ENCODE results near the gene FAM47B. TPM values are rescaled to one million over a fixed set of nuclear protein-coding genes. Genes with fewer than 3 reads are reported as not detected.

FAM47B gene
- total RNA-seq, 1 donor = not detected

DNA sequence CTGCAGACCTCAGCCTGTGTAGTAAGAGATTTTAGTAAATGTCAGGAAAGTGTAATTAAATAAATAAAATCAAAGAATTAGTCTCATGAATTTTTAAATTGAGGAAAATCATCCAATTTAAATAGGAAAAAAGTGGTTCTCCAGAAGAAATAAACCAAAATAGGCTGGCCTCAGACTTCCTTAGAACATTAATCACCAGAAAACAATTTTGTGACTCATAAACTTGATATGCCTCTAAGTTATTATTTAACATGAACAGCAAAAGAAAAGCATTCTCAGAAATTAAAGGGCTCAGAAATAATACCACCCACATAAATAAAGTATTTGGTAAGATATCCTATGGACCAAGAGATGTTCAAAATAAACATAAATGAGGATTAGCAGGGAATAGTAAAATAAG, 14.3 kb downstream of the FAM47B start:
- no peaks in the 10 kb centered on the region for H3K27me3 ChIP-seq (ENCODE audit: insufficient read depth, low read length)
- H3K4me1 ChIP-seq (ENCODE audit: insufficient read depth, low read length) = peaks cover 2% of the 10 kb centered on the region
- no peak overlapping the region for H3K4me3 ChIP-seq (ENCODE audit: insufficient read depth, low read length)
- H3K79me2 ChIP-seq (ENCODE audit: insufficient read depth, low read length) = no peaks in the 10 kb centered on the region
- H4K20me1 ChIP-seq (ENCODE audit: insufficient read depth, low read length) = no peaks in the 10 kb centered on the region
- H3K36me3 ChIP-seq (ENCODE audit: insufficient read depth, low read length) = no peaks in the 10 kb centered on the region
- H2AFZ ChIP-seq (ENCODE audit: low read length) = no peak overlapping the region
- no peak for DNase-seq (ENCODE audit: insufficient read length, low spot score, missing footprints)
- TF ChIP-seq, protein P1, sequence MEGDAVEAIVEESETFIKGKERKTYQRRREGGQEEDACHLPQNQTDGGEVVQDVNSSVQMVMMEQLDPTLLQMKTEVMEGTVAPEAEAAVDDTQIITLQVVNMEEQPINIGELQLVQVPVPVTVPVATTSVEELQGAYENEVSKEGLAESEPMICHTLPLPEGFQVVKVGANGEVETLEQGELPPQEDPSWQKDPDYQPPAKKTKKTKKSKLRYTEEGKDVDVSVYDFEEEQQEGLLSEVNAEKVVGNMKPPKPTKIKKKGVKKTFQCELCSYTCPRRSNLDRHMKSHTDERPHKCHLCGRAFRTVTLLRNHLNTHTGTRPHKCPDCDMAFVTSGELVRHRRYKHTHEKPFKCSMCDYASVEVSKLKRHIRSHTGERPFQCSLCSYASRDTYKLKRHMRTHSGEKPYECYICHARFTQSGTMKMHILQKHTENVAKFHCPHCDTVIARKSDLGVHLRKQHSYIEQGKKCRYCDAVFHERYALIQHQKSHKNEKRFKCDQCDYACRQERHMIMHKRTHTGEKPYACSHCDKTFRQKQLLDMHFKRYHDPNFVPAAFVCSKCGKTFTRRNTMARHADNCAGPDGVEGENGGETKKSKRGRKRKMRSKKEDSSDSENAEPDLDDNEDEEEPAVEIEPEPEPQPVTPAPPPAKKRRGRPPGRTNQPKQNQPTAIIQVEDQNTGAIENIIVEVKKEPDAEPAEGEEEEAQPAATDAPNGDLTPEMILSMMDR (IDR thresholded peaks at IDR 0.05; ENCODE audit: extremely low read depth, low read depth, low read length) = no peak
- H3K27ac ChIP-seq (ENCODE audit: low read depth, low read length) = no peak overlapping the region
- no peak overlapping the region for H3K4me2 ChIP-seq (ENCODE audit: insufficient read depth, low read length)
- no peaks in the 10 kb centered on the region for H3K9me3 ChIP-seq (ENCODE audit: low read depth, low read length)

DNA sequence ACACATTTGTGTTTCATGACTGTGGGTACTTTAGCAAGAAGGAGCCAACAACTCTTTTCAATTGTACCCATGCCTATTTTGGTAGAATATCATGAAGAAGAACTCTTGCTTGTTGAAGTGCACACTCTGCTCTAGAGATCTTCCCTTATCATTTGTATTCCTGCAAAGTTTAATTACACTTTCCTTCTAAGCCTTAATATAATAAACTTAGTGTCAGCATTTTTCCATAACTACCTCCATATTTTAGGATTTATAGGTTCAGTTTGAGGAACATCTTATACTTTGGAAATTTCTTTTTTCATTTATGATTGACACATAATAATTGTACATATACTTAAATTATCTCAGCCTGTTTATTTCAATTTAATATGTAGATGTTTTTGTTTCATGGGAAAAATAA, 19.1 kb downstream of the FAM47B start:
- TF ChIP-seq, protein P1 (IDR thresholded peaks at IDR 0.05; ENCODE audit: extremely low read depth, low read depth, low read length) = no peak
- no peaks in the 10 kb centered on the region for H3K79me2 ChIP-seq (ENCODE audit: insufficient read depth, low read length)
- no peak overlapping the region for H3K4me3 ChIP-seq (ENCODE audit: insufficient read depth, low read length)
- no peaks in the 10 kb centered on the region for H3K36me3 ChIP-seq (ENCODE audit: insufficient read depth, low read length)
- H3K9me3 ChIP-seq (ENCODE audit: low read depth, low read length) = no peaks in the 10 kb centered on the region
- no peaks in the 10 kb centered on the region for H3K27me3 ChIP-seq (ENCODE audit: insufficient read depth, low read length)
- H4K20me1 ChIP-seq (ENCODE audit: insufficient read depth, low read length) = no peaks in the 10 kb centered on the region
- DNase-seq (ENCODE audit: insufficient read length, low spot score, missing footprints) = no peak
- H3K4me1 ChIP-seq (ENCODE audit: insufficient read depth, low read length) = peaks cover 1% of the 10 kb centered on the region
- H3K4me2 ChIP-seq (ENCODE audit: insufficient read depth, low read length) = no peak overlapping the region
- H3K27ac ChIP-seq (ENCODE audit: low read depth, low read length) = no peak overlapping the region
- no peak overlapping the region for H2AFZ ChIP-seq (ENCODE audit: low read length)

DNA sequence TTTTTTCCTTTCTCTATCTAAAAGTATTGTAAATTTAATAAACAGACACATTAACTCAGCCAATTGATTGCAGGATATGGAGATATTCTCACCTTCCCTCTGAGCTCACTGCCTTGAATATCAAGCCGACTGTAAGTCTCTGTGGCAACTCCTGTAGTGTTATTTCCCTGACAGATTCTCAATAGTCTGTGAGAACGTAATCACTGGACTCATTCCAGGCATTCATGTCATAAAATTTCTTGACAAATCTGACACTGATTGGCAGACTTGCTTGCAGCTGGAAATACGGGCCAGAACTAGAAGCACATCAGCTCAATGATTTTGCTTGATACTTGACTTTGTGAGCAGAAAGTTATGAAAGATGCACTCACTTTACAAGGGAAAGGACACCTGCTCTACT, 29.6 kb downstream of the FAM47B start:
- Histone ChIP-seq H3K4me3 (ENCODE audit: insufficient read depth, low read length) (no peak overlapping the region), H3K4me2 (ENCODE audit: insufficient read depth, low read length) (no peak overlapping the region), H2AFZ (ENCODE audit: low read length) (no peak overlapping the region), H3K4me1 (ENCODE audit: insufficient read depth, low read length) (no peaks in the 10 kb centered on the region), H3K79me2 (ENCODE audit: insufficient read depth, low read length) (no peaks in the 10 kb centered on the region), H3K27ac (ENCODE audit: low read depth, low read length) (no peak overlapping the region), H3K9me3 (ENCODE audit: low read depth, low read length) (no peaks in the 10 kb centered on the region), H4K20me1 (ENCODE audit: insufficient read depth, low read length) (no peaks in the 10 kb centered on the region), H3K27me3 (ENCODE audit: insufficient read depth, low read length) (no peaks in the 10 kb centered on the region), H3K36me3 (ENCODE audit: insufficient read depth, low read length) (no peaks in the 10 kb centered on the region)
- TF ChIP-seq, protein P1 (IDR thresholded peaks at IDR 0.05; ENCODE audit: extremely low read depth, low read depth, low read length) = no peak
- DNase-seq (ENCODE audit: insufficient read length, low spot score, missing footprints) = no peak

DNA sequence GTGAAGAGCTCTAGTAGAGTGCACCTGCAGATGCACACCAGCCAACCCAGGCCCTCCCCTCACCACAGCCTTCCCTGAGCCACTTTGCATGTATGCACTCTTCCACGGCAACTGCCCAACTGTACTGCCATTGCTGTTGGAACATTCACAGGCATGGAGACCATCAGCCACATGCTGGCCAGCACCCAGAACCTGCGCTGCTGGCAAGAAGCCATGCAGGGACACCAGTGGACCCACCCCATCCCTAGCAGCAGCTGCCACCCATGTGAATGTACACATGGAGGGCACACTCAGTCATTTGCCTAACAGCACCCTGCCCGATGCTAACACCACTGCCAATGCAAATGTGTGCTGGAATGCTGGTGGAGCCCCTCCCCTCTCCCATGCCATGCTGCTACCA, 35.6 kb downstream of the FAM47B start:
- no peak overlapping the region for H2AFZ ChIP-seq (ENCODE audit: low read length)
- no peaks in the 10 kb centered on the region for H3K9me3 ChIP-seq (ENCODE audit: low read depth, low read length)
- no peaks in the 10 kb centered on the region for H3K36me3 ChIP-seq (ENCODE audit: insufficient read depth, low read length)
- H3K79me2 ChIP-seq (ENCODE audit: insufficient read depth, low read length) = no peaks in the 10 kb centered on the region
- H3K4me3 ChIP-seq (ENCODE audit: insufficient read depth, low read length) = no peak overlapping the region
- no peaks in the 10 kb centered on the region for H3K4me1 ChIP-seq (ENCODE audit: insufficient read depth, low read length)
- no peak overlapping the region for H3K4me2 ChIP-seq (ENCODE audit: insufficient read depth, low read length)
- no peak overlapping the region for H3K27ac ChIP-seq (ENCODE audit: low read depth, low read length)
- no peak for DNase-seq (ENCODE audit: insufficient read length, low spot score, missing footprints)
- H3K27me3 ChIP-seq (ENCODE audit: insufficient read depth, low read length) = no peaks in the 10 kb centered on the region
- TF ChIP-seq, protein P1 (IDR thresholded peaks at IDR 0.05; ENCODE audit: extremely low read depth, low read depth, low read length) = no peak
- no peaks in the 10 kb centered on the region for H4K20me1 ChIP-seq (ENCODE audit: insufficient read depth, low read length)

Data from osteoblast (primary cell).